Measurements from ENCODE around the gene TTC21B. TPM values are rescaled to one million over a fixed set of nuclear protein-coding genes. Genes with fewer than 3 reads are reported as not detected.

TTC21B gene
- total and polyA plus RNA-seq, 10 of the 15 experiments (the other 5 are each of a cell fraction or from before 2014, with no cell fraction given): 2.7 to 22.4 (median 11.3) TPM

DNA sequence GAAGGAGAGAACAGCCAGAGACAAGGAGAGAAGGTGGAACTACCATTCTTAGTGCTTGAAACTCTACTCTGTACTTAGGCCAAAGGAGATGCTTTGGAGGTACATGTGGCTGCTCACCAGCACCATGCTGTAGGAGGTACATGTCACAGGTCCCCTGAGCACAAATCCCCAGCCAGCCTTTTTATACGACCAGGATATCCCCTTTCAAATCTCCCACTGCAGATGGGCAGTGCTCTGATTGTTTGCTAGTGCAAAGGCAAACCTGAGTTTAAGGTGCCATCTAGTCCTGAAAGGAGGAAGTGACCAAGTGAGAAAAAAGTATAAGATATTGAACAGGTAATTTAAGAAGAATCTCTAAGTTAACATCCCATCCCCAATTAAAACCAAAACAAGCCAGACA is 17.1 kb upstream of the TTC21B start:
- ATAC-seq (peak; percentile 35; the same call in 2 of the 3 replicates), FAIRE-seq (no peak), DNase-seq (ENCODE audit: low read depth, low spot score) (no peak)
- H3K4me2 ChIP-seq (ENCODE audit: control insufficient read depth, insufficient read depth): no peak overlapping the region
- no peaks in the 10 kb centered on the region for H3K27me3 ChIP-seq (replicated peaks in 1 of 2; ENCODE audit: control insufficient read depth in 2 of 2, insufficient read depth in 2 of 2, low read length in 1 of 2)
- no peaks in the 10 kb centered on the region for H3K4me1 ChIP-seq (ENCODE audit: control insufficient read depth, insufficient read depth, low read length)
- intact Hi-C loops (cut with micrococcal nuclease; ENCODE audit: unreplicated experiment): no loop called here
- H3K79me2 ChIP-seq (ENCODE audit: control insufficient read depth, insufficient read depth, low read length): no peaks in the 10 kb centered on the region
- BruUV-seq (replicated peaks): no TSS peak
- in situ Hi-C loops (cut with MboI): no loop called here
- H3K9me3 ChIP-seq (replicated peaks; ENCODE audit: control insufficient read depth, insufficient read depth, low read length): no peaks in the 10 kb centered on the region
- WGBS (ENCODE audit: insufficient coverage, insufficient replicate concordance, low lambda C conversion rate, missing lambda C conversion rate): 0% methylated on average over 1 of the region's 1 CpG
- POLR2A ChIA-PET: no interaction called here
- H3K27ac ChIP-seq (ENCODE audit: control insufficient read depth, insufficient read depth): no peak overlapping the region
- no peak overlapping the region for H3K4me3 ChIP-seq
- RAD21 ChIA-PET (ENCODE audit: unreplicated experiment): no interaction called here
- no peaks in the 10 kb centered on the region for H3K36me3 ChIP-seq (ENCODE audit: control insufficient read depth in 2 of 2, insufficient read depth in 2 of 2, low read length in 1 of 2)
- H3K9ac ChIP-seq (ENCODE audit: control insufficient read depth, insufficient read depth, low read length): no peak overlapping the region
- H2AFZ ChIP-seq (ENCODE audit: control insufficient read depth, low read depth, low read length): no peak overlapping the region
- SMC1A ChIA-PET (ENCODE audit: uncharacterized antibody, unreplicated experiment): no interaction called here
- TF ChIP-seq, protein P1, sequence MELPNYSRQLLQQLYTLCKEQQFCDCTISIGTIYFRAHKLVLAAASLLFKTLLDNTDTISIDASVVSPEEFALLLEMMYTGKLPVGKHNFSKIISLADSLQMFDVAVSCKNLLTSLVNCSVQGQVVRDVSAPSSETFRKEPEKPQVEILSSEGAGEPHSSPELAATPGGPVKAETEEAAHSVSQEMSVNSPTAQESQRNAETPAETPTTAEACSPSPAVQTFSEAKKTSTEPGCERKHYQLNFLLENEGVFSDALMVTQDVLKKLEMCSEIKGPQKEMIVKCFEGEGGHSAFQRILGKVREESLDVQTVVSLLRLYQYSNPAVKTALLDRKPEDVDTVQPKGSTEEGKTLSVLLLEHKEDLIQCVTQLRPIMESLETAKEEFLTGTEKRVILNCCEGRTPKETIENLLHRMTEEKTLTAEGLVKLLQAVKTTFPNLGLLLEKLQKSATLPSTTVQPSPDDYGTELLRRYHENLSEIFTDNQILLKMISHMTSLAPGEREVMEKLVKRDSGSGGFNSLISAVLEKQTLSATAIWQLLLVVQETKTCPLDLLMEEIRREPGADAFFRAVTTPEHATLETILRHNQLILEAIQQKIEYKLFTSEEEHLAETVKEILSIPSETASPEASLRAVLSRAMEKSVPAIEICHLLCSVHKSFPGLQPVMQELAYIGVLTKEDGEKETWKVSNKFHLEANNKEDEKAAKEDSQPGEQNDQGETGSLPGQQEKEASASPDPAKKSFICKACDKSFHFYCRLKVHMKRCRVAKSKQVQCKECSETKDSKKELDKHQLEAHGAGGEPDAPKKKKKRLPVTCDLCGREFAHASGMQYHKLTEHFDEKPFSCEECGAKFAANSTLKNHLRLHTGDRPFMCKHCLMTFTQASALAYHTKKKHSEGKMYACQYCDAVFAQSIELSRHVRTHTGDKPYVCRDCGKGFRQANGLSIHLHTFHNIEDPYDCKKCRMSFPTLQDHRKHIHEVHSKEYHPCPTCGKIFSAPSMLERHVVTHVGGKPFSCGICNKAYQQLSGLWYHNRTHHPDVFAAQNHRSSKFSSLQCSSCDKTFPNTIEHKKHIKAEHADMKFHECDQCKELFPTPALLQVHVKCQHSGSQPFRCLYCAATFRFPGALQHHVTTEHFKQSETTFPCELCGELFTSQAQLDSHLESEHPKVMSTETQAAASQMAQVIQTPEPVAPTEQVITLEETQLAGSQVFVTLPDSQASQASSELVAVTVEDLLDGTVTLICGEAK (IDR thresholded peaks at IDR 0.05; ENCODE audit: borderline replicate concordance): no peak
- TF ChIP-seq, protein P2, sequence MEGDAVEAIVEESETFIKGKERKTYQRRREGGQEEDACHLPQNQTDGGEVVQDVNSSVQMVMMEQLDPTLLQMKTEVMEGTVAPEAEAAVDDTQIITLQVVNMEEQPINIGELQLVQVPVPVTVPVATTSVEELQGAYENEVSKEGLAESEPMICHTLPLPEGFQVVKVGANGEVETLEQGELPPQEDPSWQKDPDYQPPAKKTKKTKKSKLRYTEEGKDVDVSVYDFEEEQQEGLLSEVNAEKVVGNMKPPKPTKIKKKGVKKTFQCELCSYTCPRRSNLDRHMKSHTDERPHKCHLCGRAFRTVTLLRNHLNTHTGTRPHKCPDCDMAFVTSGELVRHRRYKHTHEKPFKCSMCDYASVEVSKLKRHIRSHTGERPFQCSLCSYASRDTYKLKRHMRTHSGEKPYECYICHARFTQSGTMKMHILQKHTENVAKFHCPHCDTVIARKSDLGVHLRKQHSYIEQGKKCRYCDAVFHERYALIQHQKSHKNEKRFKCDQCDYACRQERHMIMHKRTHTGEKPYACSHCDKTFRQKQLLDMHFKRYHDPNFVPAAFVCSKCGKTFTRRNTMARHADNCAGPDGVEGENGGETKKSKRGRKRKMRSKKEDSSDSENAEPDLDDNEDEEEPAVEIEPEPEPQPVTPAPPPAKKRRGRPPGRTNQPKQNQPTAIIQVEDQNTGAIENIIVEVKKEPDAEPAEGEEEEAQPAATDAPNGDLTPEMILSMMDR (IDR thresholded peaks at IDR 0.05 in 2 of 3, conservative IDR thresholded peaks at IDR 0.05 in 1 of 3; ENCODE audit: control insufficient read depth in 2 of 3, extremely low read depth in 1 of 3, insufficient read depth in 1 of 3, low read depth in 3 of 3, low read length in 3 of 3): peak in 1 of 3 experiments; percentile 27; a peak in 1 of 6 replicates
- TF ChIP-seq RAD21 (IDR thresholded peaks at IDR 0.05; ENCODE audit: insufficient read depth, low read depth, low read length): peak; percentile 37
- CTCF ChIA-PET: no interaction called here
- H4K20me1 ChIP-seq (ENCODE audit: control insufficient read depth, insufficient read depth): no peaks in the 10 kb centered on the region

Data from GM12878 (cell line).